ENCODE measurements around the gene NPAS1.

The NPAS1 gene

GRCh38 chr19:46983097-46983496 is 36.5 kb upstream of the NPAS1 start:
- no peak for DNase-seq (ENCODE audit: insufficient read length, low spot score)
- TF ChIP-seq, protein P1, sequence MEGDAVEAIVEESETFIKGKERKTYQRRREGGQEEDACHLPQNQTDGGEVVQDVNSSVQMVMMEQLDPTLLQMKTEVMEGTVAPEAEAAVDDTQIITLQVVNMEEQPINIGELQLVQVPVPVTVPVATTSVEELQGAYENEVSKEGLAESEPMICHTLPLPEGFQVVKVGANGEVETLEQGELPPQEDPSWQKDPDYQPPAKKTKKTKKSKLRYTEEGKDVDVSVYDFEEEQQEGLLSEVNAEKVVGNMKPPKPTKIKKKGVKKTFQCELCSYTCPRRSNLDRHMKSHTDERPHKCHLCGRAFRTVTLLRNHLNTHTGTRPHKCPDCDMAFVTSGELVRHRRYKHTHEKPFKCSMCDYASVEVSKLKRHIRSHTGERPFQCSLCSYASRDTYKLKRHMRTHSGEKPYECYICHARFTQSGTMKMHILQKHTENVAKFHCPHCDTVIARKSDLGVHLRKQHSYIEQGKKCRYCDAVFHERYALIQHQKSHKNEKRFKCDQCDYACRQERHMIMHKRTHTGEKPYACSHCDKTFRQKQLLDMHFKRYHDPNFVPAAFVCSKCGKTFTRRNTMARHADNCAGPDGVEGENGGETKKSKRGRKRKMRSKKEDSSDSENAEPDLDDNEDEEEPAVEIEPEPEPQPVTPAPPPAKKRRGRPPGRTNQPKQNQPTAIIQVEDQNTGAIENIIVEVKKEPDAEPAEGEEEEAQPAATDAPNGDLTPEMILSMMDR (IDR thresholded peaks at IDR 0.05; ENCODE audit: insufficient read depth, missing control alignments): no peak
- no peak for FAIRE-seq

DNA sequence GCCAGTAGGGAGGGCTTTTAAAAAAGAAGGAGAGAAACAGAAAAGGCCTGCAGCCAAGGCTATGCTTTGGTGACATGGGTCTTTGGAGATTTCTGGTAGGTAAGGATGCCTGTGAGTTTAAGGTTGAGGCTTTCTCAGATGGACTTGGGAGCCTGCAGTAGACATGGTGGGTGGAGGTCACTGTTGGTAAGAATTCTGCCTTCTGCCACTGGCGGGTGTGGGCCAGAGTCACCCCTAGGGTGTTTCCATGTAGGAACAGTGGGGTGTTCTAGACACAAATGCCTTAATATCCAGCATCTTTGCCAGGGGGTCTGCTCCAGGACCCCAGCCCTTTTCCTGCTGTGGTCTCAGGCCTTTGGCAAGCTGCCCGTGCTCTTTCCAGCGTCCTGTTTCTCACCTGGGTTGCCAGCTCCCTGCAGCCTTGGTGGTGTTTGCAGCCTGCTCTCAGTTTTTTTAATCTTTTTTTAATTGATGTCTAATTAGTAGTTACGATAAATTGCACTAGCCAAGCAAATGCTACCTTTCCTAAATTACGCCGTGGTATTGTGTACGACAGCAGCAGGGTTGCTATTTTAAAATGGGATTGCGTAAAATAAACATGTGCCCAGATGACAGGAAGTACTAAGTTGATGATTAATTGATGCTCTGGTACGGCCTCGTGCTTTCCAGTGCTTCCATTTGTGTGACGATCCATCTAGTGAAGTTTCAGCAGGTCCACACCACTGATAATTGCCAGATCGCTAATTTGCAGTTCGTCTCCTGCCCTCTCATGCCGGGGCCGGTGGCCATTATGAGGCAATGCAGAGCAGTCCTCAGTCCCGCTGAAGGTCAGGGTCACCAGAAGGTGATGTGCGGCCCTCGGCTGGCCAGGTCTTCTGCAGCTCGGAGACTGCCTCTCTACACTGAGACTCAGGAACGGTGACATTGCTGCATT is 35.3 kb upstream of the NPAS1 start:
- TF ChIP-seq, protein P1 (IDR thresholded peaks at IDR 0.05; ENCODE audit: insufficient read depth, missing control alignments): no peak
- no peak for DNase-seq (ENCODE audit: insufficient read length, low spot score)
- FAIRE-seq: no peak

DNA sequence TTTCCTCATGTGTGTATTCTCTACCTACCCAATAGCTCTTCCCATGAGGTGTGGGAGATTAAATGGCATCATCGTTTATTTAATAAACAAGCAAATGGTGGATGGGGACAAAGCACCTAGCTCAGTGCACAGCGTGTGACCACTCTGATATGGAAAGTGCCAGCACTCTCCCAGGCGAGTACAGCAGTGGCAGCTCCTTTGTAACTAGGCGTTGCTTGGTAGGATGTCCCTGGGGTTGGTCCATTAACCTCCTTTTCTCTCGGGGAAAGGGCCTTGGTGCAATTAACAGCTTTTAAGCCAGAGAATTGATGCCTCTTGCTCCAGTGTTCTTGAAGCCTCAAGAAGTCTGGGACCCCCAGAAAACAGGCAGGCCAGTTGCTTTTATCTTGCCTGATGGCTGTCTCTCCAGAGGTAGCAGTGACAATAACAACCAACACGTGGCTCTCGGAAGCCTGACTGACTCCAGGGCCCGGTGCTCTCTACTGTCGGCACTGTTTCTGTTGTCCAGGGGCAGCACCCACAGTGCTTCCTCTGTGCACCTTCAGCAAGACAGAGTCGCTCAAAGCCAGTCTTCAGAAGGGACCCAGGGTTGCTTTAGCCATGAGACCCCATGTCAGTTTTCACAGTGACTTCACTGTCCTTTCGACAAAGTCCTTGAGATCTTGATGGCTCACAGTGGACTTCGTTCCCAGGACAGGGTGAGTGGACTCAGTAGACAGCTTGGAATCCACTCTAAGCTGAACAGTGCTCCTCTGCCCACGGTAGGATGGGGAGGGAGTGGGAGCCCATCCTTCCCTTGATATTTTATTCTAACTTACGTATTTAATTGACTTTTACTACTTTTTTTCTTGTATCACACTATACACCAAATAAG is 33.9 kb upstream of the NPAS1 start:
- TF ChIP-seq, protein P1 (IDR thresholded peaks at IDR 0.05; ENCODE audit: insufficient read depth, missing control alignments): no peak
- DNase-seq (ENCODE audit: insufficient read length, low spot score) (no peak), FAIRE-seq (no peak)

DNA sequence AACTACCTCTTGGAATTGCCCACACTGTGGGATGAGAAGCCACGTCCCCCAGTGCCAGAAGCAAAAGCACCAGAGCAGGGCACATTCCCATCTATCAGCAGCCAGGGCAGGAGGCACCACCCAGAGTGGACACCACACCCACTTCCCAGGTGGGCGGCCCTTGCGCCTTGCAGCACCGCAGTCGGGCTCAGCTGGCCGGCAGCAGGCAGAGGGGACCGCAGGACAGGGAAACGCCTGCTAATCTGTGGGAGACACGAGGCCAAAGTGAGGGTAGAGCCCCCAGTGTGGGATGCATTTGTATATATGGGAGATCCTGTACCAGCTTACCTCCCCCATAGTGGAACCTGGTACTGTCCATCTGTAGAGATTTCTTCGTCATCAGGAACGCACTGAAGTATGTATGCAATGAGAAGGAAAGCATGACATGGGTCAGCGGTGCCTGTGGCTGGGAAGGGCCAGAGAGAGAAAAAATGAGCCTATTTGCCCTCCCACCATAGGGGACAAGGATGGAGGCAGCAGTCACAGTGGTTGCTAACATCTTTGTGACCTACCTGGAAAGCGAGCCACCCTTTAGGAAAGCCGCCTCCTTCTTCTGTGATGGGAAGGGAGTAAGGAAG is 30.9 kb upstream of the NPAS1 start:
- TF ChIP-seq, protein P1 (IDR thresholded peaks at IDR 0.05; ENCODE audit: insufficient read depth, missing control alignments): no peak
- no peak for FAIRE-seq
- no peak for DNase-seq (ENCODE audit: insufficient read length, low spot score)

DNA sequence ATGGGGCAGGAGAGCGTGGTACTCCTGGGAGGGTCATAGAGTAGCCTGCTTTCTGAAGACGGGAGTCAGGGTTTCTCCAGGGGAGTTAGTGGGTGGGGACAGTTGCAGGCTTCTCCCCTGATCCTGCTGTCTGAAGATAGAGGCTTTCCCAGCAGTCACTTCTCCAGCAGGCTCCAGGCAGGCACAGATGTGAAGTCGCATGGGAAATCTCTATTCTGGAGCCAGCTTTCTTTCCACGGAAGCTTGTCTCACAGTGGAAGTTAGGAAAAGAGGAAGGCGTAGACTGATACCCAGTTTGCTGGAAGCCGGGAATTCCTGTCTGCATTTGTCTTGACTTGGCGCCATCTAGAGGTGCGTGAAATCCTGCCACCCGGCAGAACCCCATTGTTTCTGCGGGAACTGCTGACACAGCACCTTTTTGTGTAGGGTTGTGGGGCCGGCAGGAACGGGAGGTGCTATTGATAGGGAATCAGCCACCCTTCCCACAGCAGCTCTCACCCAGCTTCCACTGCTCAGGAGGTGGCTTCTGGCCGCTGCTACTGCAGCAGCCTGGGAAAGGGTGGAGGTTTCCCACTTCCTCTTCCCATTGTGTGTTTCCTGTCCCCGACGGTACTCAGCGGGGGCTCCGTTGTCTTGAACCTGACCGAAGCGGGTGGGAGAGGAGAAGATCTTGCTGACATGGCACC is 28.5 kb upstream of the NPAS1 start:
- DNase-seq (ENCODE audit: insufficient read length, low spot score) (peak; percentile 44), FAIRE-seq (no peak)
- TF ChIP-seq, protein P1 (IDR thresholded peaks at IDR 0.05; ENCODE audit: insufficient read depth, missing control alignments): peak; percentile 93

GRCh38 chr19:46992699-46993535 is 26.7 kb upstream of the NPAS1 start:
- FAIRE-seq (no peak), DNase-seq (ENCODE audit: insufficient read length, low spot score) (no peak)
- TF ChIP-seq, protein P1 (IDR thresholded peaks at IDR 0.05; ENCODE audit: insufficient read depth, missing control alignments): no peak

Measured in D721Med (cell line).